ENCODE measurements around the gene DNMT1.

DNA sequence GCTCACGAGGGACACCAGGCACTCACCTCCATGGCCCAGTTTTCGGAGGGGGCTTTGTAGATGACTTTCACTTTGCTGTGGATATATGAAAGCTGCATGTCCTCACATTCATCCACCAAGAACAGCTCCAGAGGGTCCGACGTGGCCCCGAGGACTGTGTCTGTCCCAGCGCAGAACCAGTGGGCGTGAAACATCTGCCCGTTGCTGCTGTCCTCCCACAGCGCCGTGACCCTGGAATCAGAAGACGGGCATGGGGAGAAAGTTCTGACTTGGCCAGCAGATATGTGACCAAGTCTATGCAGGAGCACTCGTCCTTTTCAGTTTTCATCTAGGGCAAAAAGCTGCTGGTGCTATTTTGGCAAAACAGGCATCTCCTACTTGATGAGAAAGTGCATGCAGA lies 45.3 kb downstream of the DNMT1 start:
- TF ChIP-seq, protein P1, sequence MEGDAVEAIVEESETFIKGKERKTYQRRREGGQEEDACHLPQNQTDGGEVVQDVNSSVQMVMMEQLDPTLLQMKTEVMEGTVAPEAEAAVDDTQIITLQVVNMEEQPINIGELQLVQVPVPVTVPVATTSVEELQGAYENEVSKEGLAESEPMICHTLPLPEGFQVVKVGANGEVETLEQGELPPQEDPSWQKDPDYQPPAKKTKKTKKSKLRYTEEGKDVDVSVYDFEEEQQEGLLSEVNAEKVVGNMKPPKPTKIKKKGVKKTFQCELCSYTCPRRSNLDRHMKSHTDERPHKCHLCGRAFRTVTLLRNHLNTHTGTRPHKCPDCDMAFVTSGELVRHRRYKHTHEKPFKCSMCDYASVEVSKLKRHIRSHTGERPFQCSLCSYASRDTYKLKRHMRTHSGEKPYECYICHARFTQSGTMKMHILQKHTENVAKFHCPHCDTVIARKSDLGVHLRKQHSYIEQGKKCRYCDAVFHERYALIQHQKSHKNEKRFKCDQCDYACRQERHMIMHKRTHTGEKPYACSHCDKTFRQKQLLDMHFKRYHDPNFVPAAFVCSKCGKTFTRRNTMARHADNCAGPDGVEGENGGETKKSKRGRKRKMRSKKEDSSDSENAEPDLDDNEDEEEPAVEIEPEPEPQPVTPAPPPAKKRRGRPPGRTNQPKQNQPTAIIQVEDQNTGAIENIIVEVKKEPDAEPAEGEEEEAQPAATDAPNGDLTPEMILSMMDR (IDR thresholded peaks at IDR 0.05; ENCODE audit: poor library complexity, severe bottlenecking): no peak
- no peak for TF ChIP-seq EP300 (conservative IDR thresholded peaks at IDR 0.05; ENCODE audit: poor library complexity, severe bottlenecking)
- TF ChIP-seq RAD21 (conservative IDR thresholded peaks at IDR 0.05): no peak
- TF ChIP-seq, protein P2, sequence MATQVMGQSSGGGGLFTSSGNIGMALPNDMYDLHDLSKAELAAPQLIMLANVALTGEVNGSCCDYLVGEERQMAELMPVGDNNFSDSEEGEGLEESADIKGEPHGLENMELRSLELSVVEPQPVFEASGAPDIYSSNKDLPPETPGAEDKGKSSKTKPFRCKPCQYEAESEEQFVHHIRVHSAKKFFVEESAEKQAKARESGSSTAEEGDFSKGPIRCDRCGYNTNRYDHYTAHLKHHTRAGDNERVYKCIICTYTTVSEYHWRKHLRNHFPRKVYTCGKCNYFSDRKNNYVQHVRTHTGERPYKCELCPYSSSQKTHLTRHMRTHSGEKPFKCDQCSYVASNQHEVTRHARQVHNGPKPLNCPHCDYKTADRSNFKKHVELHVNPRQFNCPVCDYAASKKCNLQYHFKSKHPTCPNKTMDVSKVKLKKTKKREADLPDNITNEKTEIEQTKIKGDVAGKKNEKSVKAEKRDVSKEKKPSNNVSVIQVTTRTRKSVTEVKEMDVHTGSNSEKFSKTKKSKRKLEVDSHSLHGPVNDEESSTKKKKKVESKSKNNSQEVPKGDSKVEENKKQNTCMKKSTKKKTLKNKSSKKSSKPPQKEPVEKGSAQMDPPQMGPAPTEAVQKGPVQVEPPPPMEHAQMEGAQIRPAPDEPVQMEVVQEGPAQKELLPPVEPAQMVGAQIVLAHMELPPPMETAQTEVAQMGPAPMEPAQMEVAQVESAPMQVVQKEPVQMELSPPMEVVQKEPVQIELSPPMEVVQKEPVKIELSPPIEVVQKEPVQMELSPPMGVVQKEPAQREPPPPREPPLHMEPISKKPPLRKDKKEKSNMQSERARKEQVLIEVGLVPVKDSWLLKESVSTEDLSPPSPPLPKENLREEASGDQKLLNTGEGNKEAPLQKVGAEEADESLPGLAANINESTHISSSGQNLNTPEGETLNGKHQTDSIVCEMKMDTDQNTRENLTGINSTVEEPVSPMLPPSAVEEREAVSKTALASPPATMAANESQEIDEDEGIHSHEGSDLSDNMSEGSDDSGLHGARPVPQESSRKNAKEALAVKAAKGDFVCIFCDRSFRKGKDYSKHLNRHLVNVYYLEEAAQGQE (IDR thresholded peaks at IDR 0.05; ENCODE audit: borderline replicate concordance): no peak
- TF ChIP-seq TAF1 (IDR thresholded peaks at IDR 0.05; ENCODE audit: low read depth): no peak
